Natural killer cell treated with Interleukin-12 subunit alpha and Interleukin-12 subunit beta and Interleukin-15 and Interleukin-18, amount 100 ng/mL, for 72 hours (primary cell): ENCODE results near the gene AKAIN1. TPM values are rescaled to one million over a fixed set of nuclear protein-coding genes. Genes with fewer than 3 reads are reported as not detected.

ENCODE experiments used
- ATAC-seq, 2 donors: fragments of 150-1000 bp; cut with Tn5 transposase in 1 of 2; sonication (Bioruptor Pico), chemical (Tn5 transposase) in 1 of 2; 2 replicates each; pipeline ENCODE4 v1.10.0; 2021
- DNase-seq: peaks from one replicate; pipeline ENCODE4 v3.0.0; 2022; ENCODE audit warnings: low spot score
- H3K27ac Mint-ChIP-seq, 2 donors: 1 replicate in 1 of 2; 2 replicates in 1 of 2; pipeline ENCODE4 v1.8.0; 2022; ENCODE audit warnings: mixed read lengths in 2 of 2, mild to moderate bottlenecking in 1 of 2, moderate library complexity in 1 of 2
- H3K27me3 Mint-ChIP-seq, 2 donors: 1 replicate in 1 of 2; 2 replicates in 1 of 2; pipeline ENCODE4 v1.8.0; 2022; ENCODE audit warnings: mixed read lengths in 2 of 2
- H3K36me3 Mint-ChIP-seq: one replicate; pipeline ENCODE4 v1.8.0; 2022; ENCODE audit warnings: mixed read lengths
- H3K4me1 Mint-ChIP-seq, 2 donors: 1 replicate in 1 of 2; 2 replicates in 1 of 2; pipeline ENCODE4 v1.8.0; 2022; ENCODE audit warnings: low read depth in 2 of 2, mixed read lengths in 2 of 2, mild to moderate bottlenecking in 1 of 2
- H3K4me3 Mint-ChIP-seq: one replicate; pipeline ENCODE4 v1.8.0; 2022; ENCODE audit warnings: mixed read lengths
- H3K9me3 Mint-ChIP-seq: 2 replicates; pipeline ENCODE4 v1.8.0; 2022; ENCODE audit warnings: mixed read lengths
- total RNA-seq, 2 donors: library from RNA; stranded (reverse); gene quantifications; one replicate each; pipeline ENCODE4 v1.2.3, GENCODE V29; 2022

Gene AKAIN1
- total RNA-seq, 2 donors from 2014 or later, result not detected

- Mint-ChIP-seq H3K27me3 (peaks cover 0 to 12% of the 10 kb centered on the region in 2 donors), H3K4me3 (no peak overlapping the region), H3K9me3 (no peaks in the 10 kb centered on the region), H3K4me1 (no peaks in the 10 kb centered on the region), H3K27ac (no peak overlapping the region), H3K36me3 (no peaks in the 10 kb centered on the region)
- ATAC-seq, result no peak
- no peak for DNase-seq
Measured at GRCh38 chr18:5152343-5153020, 44.6 kb downstream of the AKAIN1 start.

- Mint-ChIP-seq H3K4me3 (no peak overlapping the region), H3K4me1 (no peaks in the 10 kb centered on the region), H3K36me3 (no peaks in the 10 kb centered on the region), H3K9me3 (no peaks in the 10 kb centered on the region), H3K27me3 (peaks cover 0 to 12% of the 10 kb centered on the region in 2 donors), H3K27ac (peak overlapping the region in 1 of 2 donors; percentile 44)
- DNase-seq (no peak), ATAC-seq (no peak)
Measured at GRCh38 chr18:5150894-5151293, 46.2 kb downstream of the AKAIN1 start.

DNA sequence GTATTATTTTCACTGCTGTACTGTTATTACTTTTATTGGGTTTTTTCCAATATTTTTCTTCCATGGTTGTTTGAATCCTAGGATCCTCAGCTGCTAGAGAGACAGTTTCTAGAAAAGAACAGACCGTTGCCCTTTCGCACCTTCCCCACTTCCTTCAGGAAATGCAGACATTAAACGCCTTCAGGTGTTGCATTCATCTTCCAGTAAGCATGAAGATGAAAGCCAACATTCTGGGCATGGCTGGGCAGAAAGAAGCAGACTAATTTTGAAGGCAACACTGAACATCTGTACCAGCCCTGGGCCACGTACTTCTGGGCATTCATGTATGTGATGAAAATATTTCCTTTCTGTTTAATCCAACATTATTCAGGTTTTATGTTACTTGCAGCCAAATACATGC is 51.0 kb downstream of the AKAIN1 start:
- H3K9me3 Mint-ChIP-seq, result peaks cover 2% of the 10 kb centered on the region

GRCh38 chr18:5145168-5145825 is 51.8 kb downstream of the AKAIN1 start:
- no peaks in the 10 kb centered on the region for H3K36me3 Mint-ChIP-seq
- no peak for ATAC-seq
- no peak overlapping the region for H3K27ac Mint-ChIP-seq

More for the DNA sequence above, 51.0 kb downstream of the AKAIN1 start:
- no peaks in the 10 kb centered on the region for H3K36me3 Mint-ChIP-seq
- DNase-seq (no peak), ATAC-seq (no peak)
- no peaks in the 10 kb centered on the region for H3K4me1 Mint-ChIP-seq
- no peak overlapping the region for H3K4me3 Mint-ChIP-seq
- peaks cover 0 to 7% of the 10 kb centered on the region in 2 donors for H3K27me3 Mint-ChIP-seq
- no peak overlapping the region for H3K27ac Mint-ChIP-seq

GRCh38 chr18:5144629-5145028 is 52.4 kb downstream of the AKAIN1 start:
- Mint-ChIP-seq H3K4me3 (no peak overlapping the region), H3K27me3 (no peaks in the 10 kb centered on the region), H3K36me3 (no peaks in the 10 kb centered on the region), H3K4me1 (no peaks in the 10 kb centered on the region), H3K27ac (no peak overlapping the region), H3K9me3 (peaks cover 2% of the 10 kb centered on the region)
- no peak for DNase-seq
- no peak for ATAC-seq

More at GRCh38 chr18:5145168-5145825, 51.8 kb downstream of the AKAIN1 start:
- Mint-ChIP-seq H3K4me1 (no peaks in the 10 kb centered on the region), H3K4me3 (no peak overlapping the region), H3K27me3 (peaks cover 0 to 2% of the 10 kb centered on the region in 2 donors), H3K9me3 (peaks cover 2% of the 10 kb centered on the region)
- no peak for DNase-seq

- Mint-ChIP-seq H3K27me3 (no peaks in the 10 kb centered on the region), H3K9me3 (peaks cover 2% of the 10 kb centered on the region), H3K27ac (no peak overlapping the region), H3K4me1 (no peaks in the 10 kb centered on the region), H3K36me3 (no peaks in the 10 kb centered on the region), H3K4me3 (no peak overlapping the region)
- no peak for DNase-seq
- ATAC-seq, result no peak
Measured at GRCh38 chr18:5142859-5143258, 54.2 kb downstream of the AKAIN1 start.

DNA sequence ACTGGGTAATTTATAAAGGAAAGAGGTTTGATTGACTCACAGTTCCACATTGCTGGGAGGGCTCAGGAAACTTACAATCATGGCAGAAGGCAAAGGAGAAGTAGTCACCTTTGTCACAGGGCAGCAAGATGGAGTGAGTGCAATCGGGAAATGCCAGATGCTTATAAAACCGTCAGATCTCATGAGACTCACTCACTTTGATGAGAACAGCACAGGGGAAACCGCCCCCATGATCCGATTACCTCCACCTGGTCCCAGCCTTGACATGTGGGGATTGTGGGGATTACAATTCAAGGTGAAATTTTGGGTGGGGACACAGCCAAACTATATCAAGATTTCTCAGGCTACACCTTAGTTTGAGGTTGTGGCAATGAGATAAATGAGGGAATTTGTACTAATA is 54.9 kb downstream of the AKAIN1 start:
- ATAC-seq (no peak), DNase-seq (no peak)
- no peak overlapping the region for H3K4me3 Mint-ChIP-seq
- no peaks in the 10 kb centered on the region for H3K36me3 Mint-ChIP-seq
- H3K9me3 Mint-ChIP-seq, result peaks cover 4% of the 10 kb centered on the region
- no peaks in the 10 kb centered on the region for H3K4me1 Mint-ChIP-seq
- H3K27ac Mint-ChIP-seq, result no peak overlapping the region
- peaks cover 0 to under 1% of the 10 kb centered on the region in 2 donors for H3K27me3 Mint-ChIP-seq

- Mint-ChIP-seq H3K4me3 (no peak overlapping the region), H3K4me1 (no peaks in the 10 kb centered on the region), H3K27ac (no peak overlapping the region), H3K9me3 (peaks cover 3% of the 10 kb centered on the region), H3K36me3 (no peaks in the 10 kb centered on the region), H3K27me3 (peaks cover 0 to 9% of the 10 kb centered on the region in 2 donors)
- DNase-seq (no peak), ATAC-seq (no peak)
Measured at GRCh38 chr18:5137261-5137660, 59.8 kb downstream of the AKAIN1 start.

GRCh38 chr18:5132987-5133386 is 64.1 kb downstream of the AKAIN1 start:
- ATAC-seq (no peak), DNase-seq (no peak)
- no peaks in the 10 kb centered on the region for H3K4me1 Mint-ChIP-seq
- H3K9me3 Mint-ChIP-seq, result peaks cover 3% of the 10 kb centered on the region
- H3K27ac Mint-ChIP-seq, result no peak overlapping the region
- H3K36me3 Mint-ChIP-seq, result no peaks in the 10 kb centered on the region
- no peak overlapping the region for H3K4me3 Mint-ChIP-seq
- H3K27me3 Mint-ChIP-seq, result peaks cover 0 to 9% of the 10 kb centered on the region in 2 donors

GRCh38 chr18:5122272-5122671 is 74.8 kb downstream of the AKAIN1 start:
- H3K4me3 Mint-ChIP-seq, result no peak overlapping the region
- H3K4me1 Mint-ChIP-seq, result no peaks in the 10 kb centered on the region
- peaks cover 28% of the 10 kb centered on the region for H3K36me3 Mint-ChIP-seq
- H3K27ac Mint-ChIP-seq, result no peak overlapping the region
- peaks cover 0 to 7% of the 10 kb centered on the region in 2 donors for H3K27me3 Mint-ChIP-seq
- H3K9me3 Mint-ChIP-seq, result peaks cover 39% of the 10 kb centered on the region
- no peak for DNase-seq
- no peak for ATAC-seq

DNA sequence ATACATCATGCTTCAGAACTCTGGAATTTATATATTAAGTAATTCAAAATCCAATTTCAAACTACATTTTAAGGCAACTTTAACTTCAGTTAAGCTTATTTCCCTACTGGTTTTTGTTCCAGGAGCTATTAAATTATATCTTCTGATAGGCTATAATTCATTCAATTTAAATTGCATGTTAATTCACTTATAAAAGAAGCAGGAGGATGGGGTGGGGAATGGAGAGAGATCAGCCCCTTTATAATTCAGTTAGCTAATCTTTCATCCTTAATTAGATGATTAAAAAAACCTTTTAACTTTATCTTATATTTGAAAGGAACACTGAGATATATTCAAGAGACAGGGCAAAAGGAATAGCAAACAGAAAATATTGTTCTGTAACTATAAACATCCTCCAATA is 86.8 kb downstream of the AKAIN1 start:
- Mint-ChIP-seq H3K27me3 (peaks cover 6% of the 10 kb centered on the region in 2 donors), H3K36me3 (no peaks in the 10 kb centered on the region), H3K4me1 (no peaks in the 10 kb centered on the region), H3K27ac (no peak overlapping the region), H3K9me3 (peaks cover 11% of the 10 kb centered on the region), H3K4me3 (no peak overlapping the region)
- DNase-seq (no peak), ATAC-seq (no peak)

DNA sequence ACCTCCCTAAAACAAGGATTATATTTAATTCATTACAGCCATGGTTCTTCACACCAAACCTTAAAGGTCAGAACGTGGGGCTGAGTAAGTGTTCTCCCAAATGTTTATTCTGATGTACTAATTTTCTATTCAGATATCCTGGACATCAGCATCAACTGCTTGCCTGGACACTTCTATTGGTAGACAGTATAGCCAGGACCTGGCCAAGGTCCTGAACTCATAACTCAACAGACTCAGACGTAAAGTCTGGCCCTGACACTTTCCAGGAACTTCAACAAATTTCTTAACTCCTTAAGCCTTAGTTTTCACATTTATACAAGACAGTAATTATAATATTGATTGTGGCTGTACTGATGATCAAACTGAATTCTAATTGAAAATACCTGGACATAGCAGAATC is 89.1 kb downstream of the AKAIN1 start:
- no peak for ATAC-seq
- Mint-ChIP-seq H3K9me3 (peaks cover 7% of the 10 kb centered on the region), H3K36me3 (no peaks in the 10 kb centered on the region), H3K27ac (no peak overlapping the region), H3K27me3 (peaks cover 6 to 14% of the 10 kb centered on the region in 2 donors), H3K4me3 (no peak overlapping the region), H3K4me1 (no peaks in the 10 kb centered on the region)
- no peak for DNase-seq

DNA sequence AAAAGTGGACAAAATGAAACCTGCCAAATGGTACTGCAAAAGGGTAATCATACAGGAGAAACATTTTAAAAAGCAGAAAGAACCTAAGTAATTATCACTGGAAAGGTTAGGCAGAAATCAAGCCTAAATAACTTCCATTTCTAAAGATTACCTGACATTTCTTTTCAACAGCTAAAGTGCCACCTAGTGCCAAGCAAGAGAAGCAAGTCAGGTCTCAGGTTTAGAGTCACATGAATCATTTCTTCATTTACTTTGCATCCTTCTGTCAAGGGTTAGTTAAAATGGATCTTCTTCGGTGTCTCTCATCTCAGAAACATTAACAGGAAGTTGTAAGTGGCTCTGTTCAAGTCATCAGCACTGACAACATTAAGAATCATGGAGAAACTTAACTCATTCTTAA is 90.3 kb downstream of the AKAIN1 start:
- Mint-ChIP-seq H3K9me3 (peaks cover 3% of the 10 kb centered on the region), H3K27ac (no peak overlapping the region), H3K36me3 (no peaks in the 10 kb centered on the region), H3K4me3 (no peak overlapping the region), H3K4me1 (no peaks in the 10 kb centered on the region), H3K27me3 (peaks cover 6 to 14% of the 10 kb centered on the region in 2 donors)
- ATAC-seq (no peak), DNase-seq (no peak)

DNA sequence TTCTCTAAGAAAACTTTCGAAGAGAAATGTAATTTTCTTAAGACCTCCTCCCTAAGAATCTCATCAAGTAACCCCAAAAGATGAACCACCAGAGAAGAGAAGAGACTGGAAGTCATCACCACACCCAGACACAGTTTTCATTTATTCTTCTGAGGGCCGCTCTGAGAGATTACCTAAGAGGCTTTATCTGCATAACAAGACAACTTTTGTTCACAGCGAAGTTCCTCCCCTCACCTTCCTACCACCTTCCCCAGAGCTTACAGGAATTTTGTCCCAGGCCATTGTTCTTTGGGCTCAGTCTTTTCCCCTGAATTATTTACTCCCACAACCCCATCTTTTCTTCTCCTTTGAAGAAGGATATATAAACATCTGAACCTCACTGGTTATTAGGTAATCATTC is 92.8 kb downstream of the AKAIN1 start:
- H3K9me3 Mint-ChIP-seq, result peaks cover 3% of the 10 kb centered on the region
- no peaks in the 10 kb centered on the region for H3K4me1 Mint-ChIP-seq
- H3K27me3 Mint-ChIP-seq, result peaks cover 0 to 14% of the 10 kb centered on the region in 2 donors
- no peak for DNase-seq
- H3K36me3 Mint-ChIP-seq, result no peaks in the 10 kb centered on the region
- H3K27ac Mint-ChIP-seq, result no peak overlapping the region
- H3K4me3 Mint-ChIP-seq, result no peak overlapping the region
- no peak for ATAC-seq
